HG03066 (cell line): ENCODE results near the gene PCSK9.
"Not testable (repeated sequence)": the region's sequence is repeated elsewhere in the genome, so short reads cannot be mapped to it uniquely, and the experiment has no call there.

ENCODE experiments used
- ATAC-seq: cut with Tn5 transposase; IDR thresholded peaks from one replicate; pipeline ENCODE4 v1.9.1; 2021; ENCODE audit warnings: low read depth; ENCODE audit not compliant: unreplicated experiment

The PCSK9 gene

DNA sequence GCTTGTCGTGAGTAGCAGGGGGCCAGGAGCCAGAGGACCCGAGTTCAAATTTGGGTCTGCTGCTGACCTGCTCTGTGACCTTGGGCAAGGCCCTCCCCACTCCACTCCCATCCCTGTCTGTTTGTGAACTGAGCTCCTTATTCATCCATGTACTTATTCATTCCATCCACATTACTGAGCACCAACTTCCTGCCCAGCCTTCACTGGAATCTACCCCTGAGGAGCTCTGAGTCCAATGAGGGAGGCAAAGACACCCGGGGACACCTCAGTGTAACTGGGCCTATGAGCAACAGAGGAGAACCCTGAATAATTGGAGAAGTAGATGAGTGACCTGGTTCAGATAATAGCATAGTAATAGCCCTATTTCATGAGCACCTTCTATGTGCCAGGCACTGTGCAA is 31.7 kb upstream of the PCSK9 start:
- no peak for ATAC-seq

- no peak for ATAC-seq
These were observed 29.0 kb upstream of the PCSK9 start for GRCh38 chr1:55010194-55010886.

DNA sequence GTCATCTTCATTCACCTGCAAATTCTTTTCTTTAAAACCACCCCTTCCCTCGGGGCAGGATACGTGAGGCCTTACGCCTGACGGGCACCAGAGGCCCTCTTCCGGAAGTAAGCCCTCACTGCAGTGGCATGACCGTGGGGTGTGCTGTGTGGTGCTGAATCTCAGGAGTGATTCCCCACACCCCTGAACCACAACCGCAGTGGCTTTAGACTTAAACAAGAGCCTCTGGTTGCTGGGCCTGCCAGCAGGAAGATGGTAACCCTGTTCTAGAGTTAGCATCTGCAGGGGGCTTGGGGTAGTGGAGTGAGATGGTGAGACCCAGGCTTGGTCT is 28.5 kb upstream of the PCSK9 start:
- ATAC-seq = no peak

- ATAC-seq = no peak
These were observed 26.7 kb upstream of the PCSK9 start for GRCh38 chr1:55012661-55013060.

DNA sequence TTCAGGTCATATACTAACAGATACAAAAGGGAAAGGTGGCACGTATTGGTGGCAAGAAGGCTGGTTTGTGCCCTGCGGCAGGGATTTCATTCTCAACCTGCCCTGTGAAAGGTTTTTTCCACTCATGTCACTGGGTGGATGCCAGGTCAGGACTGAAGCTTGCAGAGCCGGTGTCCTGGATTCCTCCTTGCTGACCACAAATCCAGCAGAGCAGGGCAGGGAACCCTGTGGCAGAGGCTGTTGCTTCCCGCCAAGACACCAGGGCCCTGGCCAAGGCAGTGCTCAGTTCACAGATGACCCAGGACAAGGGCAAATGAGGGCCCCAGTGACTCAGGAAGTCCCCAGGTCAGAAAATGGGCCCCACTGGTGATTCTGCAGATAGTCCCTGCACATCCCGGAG is 24.2 kb upstream of the PCSK9 start:
- ATAC-seq = no peak

DNA sequence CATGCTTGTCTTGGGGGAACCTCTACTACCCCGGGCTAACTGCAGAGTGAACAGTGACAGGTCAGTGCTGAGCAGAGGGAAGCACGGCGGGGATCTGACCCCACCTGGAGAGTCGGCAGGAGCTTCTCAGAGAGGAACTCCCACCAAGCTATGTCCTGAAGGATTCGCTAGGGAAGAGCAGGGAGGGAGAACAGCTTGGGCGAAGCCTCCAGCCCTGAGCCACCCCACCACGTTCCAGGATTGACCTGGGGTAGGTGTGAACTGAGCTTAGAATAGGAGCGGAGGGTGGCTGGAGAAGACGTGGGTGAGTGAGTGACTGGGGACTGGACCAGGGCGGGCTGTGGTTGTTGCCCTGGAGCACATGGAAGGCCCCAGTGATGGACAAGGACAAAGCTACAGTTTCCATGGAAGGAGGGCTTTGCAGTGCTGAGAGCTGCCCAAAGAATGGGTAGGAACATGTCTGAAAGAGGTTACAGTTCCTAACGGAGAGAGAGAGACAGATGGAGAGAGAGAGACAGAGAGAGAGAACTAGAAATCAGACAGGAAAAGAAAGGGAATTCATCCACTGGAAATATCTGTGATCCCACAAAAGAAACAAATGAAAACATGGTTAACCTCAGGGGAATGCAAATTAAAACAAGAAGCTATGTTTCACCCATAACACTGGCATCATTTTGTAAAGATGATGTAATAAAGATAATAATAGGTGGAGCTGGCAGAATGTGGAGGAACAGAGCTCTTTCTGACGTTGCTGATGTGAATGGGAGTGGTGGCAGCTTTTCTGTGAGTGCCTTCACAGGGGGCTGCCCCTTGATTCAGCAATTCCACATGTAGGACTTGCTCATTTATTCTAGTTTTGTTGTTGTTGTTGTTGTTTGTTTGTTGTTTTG is 23.4 kb upstream of the PCSK9 start:
- no peak for ATAC-seq

- no peak for ATAC-seq
These were observed 21.0 kb upstream of the PCSK9 start for GRCh38 chr1:55018395-55018794.

DNA sequence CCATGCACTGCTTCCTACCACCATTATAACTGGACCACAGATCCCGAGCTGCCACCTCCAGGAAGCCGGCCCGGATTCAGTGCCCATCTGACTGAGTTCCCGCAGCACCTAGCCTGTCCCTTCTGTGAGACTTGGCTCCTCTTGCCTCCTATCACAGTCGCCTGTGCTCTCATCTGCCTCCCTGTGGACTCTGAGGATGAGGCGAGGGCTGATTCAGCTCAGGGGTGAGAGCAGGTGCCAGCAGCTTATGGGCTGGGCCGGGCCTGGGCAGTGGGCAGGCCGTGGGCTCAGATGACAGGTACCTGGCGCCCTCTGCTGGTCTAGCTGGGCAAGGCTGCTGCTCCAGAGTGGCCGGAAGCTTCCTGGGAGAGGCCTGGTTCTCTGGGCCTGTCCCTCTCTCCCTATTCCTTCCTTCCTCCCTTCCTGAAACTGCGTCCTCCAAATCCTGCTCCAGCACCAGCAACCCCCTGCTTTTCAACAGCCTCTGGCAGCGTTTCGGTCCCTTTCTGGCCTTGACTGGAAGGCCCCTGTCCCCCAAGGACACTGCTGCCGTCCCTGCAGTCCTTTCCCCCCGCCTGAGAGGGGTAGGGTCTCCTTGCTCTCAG is 17.3 kb upstream of the PCSK9 start:
- peak; percentile 75 for ATAC-seq

GRCh38 chr1:55024163-55024562 is 15.2 kb upstream of the PCSK9 start:
- ATAC-seq = not testable (repeated sequence)

GRCh38 chr1:55026682-55027081 is 12.7 kb upstream of the PCSK9 start:
- not testable (repeated sequence) for ATAC-seq

DNA sequence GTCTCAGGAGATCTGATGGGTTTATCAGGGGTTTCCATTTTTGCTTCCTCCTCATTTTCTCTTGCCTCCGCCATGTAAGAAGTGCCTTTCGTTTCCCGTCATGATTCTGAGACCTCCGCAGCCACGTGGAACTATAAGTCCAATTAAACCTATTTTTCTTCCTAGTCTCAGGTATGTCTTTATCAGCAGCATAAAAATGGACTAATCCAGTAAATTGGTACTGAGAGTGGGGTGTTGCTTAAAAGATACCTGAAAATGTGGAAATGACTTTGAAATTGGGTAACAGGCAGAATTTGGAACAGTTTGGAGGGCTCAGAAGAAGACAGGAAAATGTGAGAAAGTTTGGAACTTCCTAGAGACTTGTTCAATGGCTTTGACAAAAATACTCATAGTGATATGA is 8.2 kb upstream of the PCSK9 start:
- not testable (repeated sequence) for ATAC-seq

DNA sequence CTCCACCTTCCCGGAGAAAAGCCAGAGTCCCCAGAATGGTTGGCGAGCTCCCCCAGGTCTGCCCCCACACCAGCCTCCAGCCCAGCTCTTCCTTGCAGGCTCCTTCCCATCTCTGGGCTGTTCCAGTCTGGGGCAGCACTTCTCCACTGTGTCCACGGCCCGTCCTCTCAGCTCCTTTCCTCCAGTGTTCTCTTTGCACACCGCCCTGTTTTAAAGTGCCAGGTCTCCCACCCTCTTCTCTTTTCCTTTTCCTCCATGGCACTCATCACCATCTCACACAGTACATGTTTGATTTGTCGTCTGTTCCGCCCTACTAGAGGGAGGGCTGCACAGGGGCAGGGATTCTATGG is 6.1 kb upstream of the PCSK9 start:
- ATAC-seq = no peak

DNA sequence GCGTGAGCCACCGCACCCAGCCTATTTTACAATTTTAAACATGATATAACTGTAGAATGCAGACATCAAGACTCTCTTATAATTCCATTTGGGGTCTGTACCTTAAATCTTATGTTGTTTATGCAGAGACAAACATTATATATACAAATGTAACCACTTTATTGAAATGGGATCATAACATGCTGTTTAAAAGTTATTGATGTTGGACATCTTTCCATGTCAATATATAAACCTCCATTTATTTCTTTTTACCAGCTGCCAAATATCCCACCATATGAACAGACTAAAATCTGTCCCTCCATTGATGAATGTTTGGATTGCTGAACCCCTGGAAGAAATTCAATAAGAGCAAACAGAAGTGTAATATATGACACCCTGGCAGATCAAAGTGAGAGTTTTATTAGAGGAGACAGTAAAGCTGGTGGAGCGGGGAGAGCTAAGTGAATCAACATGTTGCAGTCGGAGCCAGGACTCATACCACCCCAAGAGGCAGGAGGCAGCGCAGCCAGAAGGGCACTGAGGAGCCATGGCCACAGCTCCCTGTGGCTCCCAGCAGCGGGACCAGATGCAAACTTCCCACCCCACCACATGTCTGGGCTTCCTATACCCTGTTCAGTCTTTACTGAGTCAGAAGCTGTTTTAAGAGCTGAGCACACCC is 4.7 kb upstream of the PCSK9 start:
- no peak for ATAC-seq

GRCh38 chr1:55035904-55036303 is 3.4 kb upstream of the PCSK9 start:
- ATAC-seq = no peak

GRCh38 chr1:55037733-55038551 is 1.4 kb upstream of the PCSK9 start:
- no peak for ATAC-seq

- ATAC-seq = no peak
These were observed 853 bp upstream of the PCSK9 start for GRCh38 chr1:55038552-55038838.

- no peak for ATAC-seq
These were observed 390 bp upstream of the PCSK9 start for GRCh38 chr1:55038974-55039341.

DNA sequence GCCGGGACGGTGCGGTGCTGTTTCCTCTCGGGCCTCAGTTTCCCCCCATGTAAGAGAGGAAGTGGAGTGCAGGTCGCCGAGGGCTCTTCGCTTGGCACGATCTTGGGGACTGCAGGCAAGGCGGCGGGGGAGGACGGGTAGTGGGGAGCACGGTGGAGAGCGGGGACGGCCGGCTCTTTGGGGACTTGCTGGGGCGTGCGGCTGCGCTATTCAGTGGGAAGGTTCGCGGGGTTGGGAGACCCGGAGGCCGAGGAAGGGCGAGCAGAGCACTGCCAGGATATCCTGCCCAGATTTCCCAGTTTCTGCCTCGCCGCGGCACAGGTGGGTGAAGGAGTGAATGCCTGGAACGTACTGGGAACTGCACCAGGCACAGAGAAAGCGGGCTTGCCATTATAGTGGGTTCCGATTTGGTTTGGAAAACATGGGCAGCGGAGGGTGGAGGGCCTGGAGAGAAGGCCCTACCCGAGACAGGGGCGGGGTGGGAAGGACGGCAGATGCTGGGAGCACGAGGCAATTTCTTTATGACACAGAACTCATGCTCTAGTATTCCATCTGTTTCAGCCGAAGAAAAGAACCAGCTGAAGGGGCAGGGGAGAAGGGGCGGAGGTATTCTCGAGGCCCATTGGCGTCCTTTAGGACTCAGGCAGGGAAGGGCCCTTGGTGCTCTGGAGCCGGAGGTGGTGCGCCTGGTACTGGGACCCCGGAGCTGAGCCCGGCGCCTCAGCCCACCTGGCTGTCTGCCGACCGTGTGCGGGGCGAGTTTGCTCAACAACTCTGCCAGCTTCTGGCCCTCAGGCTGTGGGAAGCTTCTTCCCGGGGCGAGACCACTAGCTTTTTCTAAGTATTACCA is 960 bp downstream of the PCSK9 start:
- no peak for ATAC-seq

DNA sequence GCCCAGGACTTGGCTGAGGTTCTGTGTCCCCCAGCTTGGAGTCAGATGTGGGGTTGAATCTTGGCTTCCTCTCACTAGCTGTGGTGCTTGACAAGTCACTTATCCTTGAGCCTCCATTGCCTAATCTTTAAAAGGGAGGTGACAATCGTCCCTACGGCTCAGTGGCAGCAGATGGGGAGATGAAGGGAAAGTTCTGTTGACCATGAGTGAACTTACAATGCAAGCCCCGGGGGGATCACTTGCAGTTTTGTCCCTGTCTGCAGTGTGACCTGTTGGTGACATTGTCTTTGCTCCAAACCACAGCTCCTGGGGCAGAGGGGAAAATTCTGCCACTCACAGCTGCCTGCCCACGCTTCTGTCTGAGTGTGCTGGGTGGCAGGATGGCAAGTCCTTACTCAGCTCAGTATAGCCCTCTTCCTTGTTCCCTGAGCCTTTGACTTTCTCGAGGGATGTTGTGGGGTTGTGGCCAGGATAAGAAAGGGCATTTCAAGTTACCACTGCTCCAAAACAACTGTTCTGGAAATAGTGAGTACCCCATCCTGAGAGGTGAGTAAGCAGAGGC is 1.7 kb downstream of the PCSK9 start:
- no peak for ATAC-seq

GRCh38 chr1:55041613-55042012 is 2.3 kb downstream of the PCSK9 start:
- ATAC-seq = no peak
